Astrocyte of the cerebellum (primary cell): ENCODE results near the gene EDEM1.

Experiments used
- DNase-seq: peaks from one replicate; pipeline ENCODE4 v3.0.0-alpha.2; 2011; ENCODE audit warnings: low read depth
- H3K4me3 ChIP-seq: 2 replicates; pipeline ENCODE4 v1.5.1; 2011; ENCODE audit warnings: mild to moderate bottlenecking, low read depth, low read length, moderate library complexity
- CTCF ChIP-seq: IDR thresholded peaks from 2 replicates; pipeline ENCODE4 v1.5.1; 2012; ENCODE audit warnings: low read length, low read depth, moderate library complexity, mild to moderate bottlenecking; ENCODE audit errors: missing control alignments
- in situ Hi-C: cut with HindIII; loops from 2 replicates; pipeline ENCODE4 v1.10.0; 2017; ENCODE audit warnings: low sequenced_read_pairs

The EDEM1 gene

GRCh38 chr3:5185093-5185673 is 2.3 kb upstream of the EDEM1 start:
- in situ Hi-C loops = no loop called here
- DNase-seq = no peak
- no peak overlapping the region for H3K4me3 ChIP-seq
- TF ChIP-seq CTCF = no peak

DNA sequence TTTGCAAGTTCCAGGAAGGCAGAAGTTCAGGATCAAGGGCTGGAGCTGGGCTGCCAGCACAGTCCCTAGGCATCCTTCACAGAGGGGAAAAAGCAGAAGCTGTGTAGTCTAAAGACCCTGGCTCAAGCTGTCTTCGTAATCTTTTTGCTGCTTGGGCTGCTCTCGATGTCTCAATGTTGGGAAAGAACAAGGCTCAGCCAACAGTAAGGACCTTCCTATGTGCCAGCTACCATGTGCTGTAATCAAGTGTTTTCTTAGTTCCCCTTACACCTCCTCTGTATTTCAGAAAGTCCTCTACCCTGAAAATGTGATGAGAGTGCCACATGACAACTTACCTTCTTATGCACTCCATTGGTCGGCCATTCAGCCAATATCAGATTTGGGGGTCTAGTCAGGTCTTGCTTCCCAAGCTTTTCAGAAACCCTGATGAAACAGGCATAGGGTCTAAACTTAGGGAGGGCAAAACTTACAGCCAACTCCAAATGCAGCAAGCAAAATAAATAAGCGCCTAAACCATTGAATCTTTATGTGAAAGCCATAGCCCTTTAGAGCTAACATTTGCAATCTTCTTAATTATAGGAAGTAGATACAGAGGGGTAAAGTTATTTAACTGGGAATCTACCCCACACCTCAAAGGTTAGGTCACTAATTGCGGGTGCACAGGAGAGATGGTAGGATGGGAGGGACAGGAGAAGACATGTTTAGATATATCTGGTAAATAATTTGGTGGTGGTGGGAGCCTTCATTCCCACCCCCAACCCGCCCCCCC is 1.2 kb upstream of the EDEM1 start:
- no peak for DNase-seq
- H3K4me3 ChIP-seq = peak overlapping the region; percentile 47
- in situ Hi-C loops = no loop called here
- TF ChIP-seq CTCF = no peak

GRCh38 chr3:5186858-5187155 is 700 bp upstream of the EDEM1 start:
- in situ Hi-C loops = no loop called here
- H3K4me3 ChIP-seq = peak overlapping the region; percentile 47
- TF ChIP-seq CTCF = no peak
- DNase-seq = no peak

DNA sequence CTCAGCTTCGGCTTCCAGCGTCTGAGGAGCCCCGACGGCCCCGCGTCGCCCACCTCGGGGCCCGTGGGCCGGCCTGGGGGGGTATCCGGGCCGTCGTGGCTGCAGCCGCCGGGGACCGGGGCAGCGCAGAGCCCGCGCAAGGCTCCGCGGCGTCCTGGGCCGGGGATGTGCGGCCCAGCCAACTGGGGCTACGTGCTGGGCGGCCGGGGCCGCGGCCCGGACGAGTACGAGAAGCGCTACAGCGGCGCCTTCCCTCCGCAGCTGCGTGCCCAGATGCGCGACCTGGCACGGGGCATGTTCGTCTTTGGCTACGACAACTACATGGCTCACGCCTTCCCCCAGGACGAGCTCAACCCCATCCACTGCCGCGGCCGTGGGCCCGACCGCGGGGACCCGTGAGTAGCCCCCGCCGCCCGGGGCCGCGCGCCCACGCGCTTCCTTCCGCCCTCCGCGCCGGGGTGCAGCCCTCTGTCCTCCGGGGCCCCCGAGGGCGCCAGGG is 462 bp downstream of the EDEM1 start:
- H3K4me3 ChIP-seq = peak overlapping the region; percentile 71
- no peak for TF ChIP-seq CTCF
- in situ Hi-C loops = no loop called here
- no peak for DNase-seq

- no peak for DNase-seq
- H3K4me3 ChIP-seq = peak overlapping the region; percentile 71
These were observed 1.1 kb downstream of the EDEM1 start for GRCh38 chr3:5188419-5189221.

More at GRCh38 chr3:5188419-5189221, 1.1 kb downstream of the EDEM1 start:
- in situ Hi-C loops = no loop called here
- no peak for TF ChIP-seq CTCF
